CD4-positive, alpha-beta memory T cell (primary cell): ENCODE results near the gene MTERF1. TPM values are rescaled to one million over a fixed set of nuclear protein-coding genes. Genes with fewer than 3 reads are reported as not detected.
"Not testable (repeated sequence)": the region's sequence is repeated elsewhere in the genome, so short reads cannot be mapped to it uniquely, and the experiment has no call there.

Experiments used
- CTCF ChIA-PET: fragments of 350-600 bp; sonication (Branson Sonifier 250); formaldehyde crosslinking; loops from one replicate; lab custom pipeline; 2021; ENCODE audit warnings: inconsistent platforms; ENCODE audit not compliant: partially characterized antibody; lab: Charles Lee
- POLR2A ChIA-PET: fragments of 350-600 bp; sonication (Branson Sonifier 250); formaldehyde crosslinking; loops from one replicate; lab custom pipeline; 2021; ENCODE audit not compliant: partially characterized antibody; lab: Charles Lee
- DNase-seq, 5 donors: peaks; one replicate each; pipeline versions ENCODE4 v3.0.0 to v3.0.0-alpha.2; 2020 to 2022; ENCODE audit warnings: mixed read lengths in 1 of 5
- H3K27ac ChIP-seq: one replicate; pipeline ENCODE4 v1.7.0; 2013; ENCODE audit warnings: low read depth, low read length
- H3K27me3 ChIP-seq: 2 replicates; pipeline ENCODE4 v1.7.0; 2013; ENCODE audit warnings: mild to moderate bottlenecking, low read length, moderate library complexity; ENCODE audit not compliant: insufficient read depth
- H3K36me3 ChIP-seq: 2 replicates; pipeline ENCODE4 v1.7.0; 2013; ENCODE audit warnings: mild to moderate bottlenecking, low read length, moderate library complexity; ENCODE audit not compliant: insufficient read depth
- H3K4me1 ChIP-seq: 2 replicates; pipeline ENCODE4 v1.7.0; 2013; ENCODE audit warnings: mild to moderate bottlenecking, low read length, moderate library complexity; ENCODE audit not compliant: insufficient read depth
- H3K4me3 ChIP-seq, 2 donors: one replicate each; pipeline ENCODE4 v1.7.0; 2013; ENCODE audit warnings: low read length in 2 of 2, mild to moderate bottlenecking in 1 of 2
- H3K9me3 ChIP-seq, 2 donors: one replicate each; pipeline ENCODE4 v1.7.0; 2013; ENCODE audit warnings: low read length in 2 of 2, control low read depth in 1 of 2; ENCODE audit not compliant: control insufficient read depth in 1 of 2
- H3K27ac Mint-ChIP-seq, 7 donors: one replicate each; pipeline ENCODE4 v1.8.0; 2020 to 2021; ENCODE audit warnings: mixed read lengths in 7 of 7, mild to moderate bottlenecking in 6 of 7, inconsistent platforms in 3 of 7, moderate library complexity in 3 of 7
- H3K27me3 Mint-ChIP-seq, 2 donors: one replicate each; pipeline ENCODE4 v1.8.0; 2020 to 2021; ENCODE audit warnings: mixed read lengths in 2 of 2
- H3K36me3 Mint-ChIP-seq, 2 donors: one replicate each; pipeline ENCODE4 v1.8.0; 2020 to 2021; ENCODE audit warnings: mixed read lengths in 2 of 2, inconsistent platforms in 1 of 2, mild to moderate bottlenecking in 1 of 2
- H3K4me1 Mint-ChIP-seq, 4 donors: one replicate each; pipeline ENCODE4 v1.8.0; 2020 to 2021; ENCODE audit warnings: mixed read lengths in 4 of 4, mild to moderate bottlenecking in 1 of 4
- H3K4me3 Mint-ChIP-seq, 8 donors: one replicate each; pipeline ENCODE4 v1.8.0; 2020 to 2021; ENCODE audit warnings: mixed read lengths in 8 of 8, mild to moderate bottlenecking in 7 of 8, moderate library complexity in 6 of 8, inconsistent platforms in 3 of 8
- H3K9me3 Mint-ChIP-seq, 8 donors: one replicate each; pipeline ENCODE4 v1.8.0; 2020 to 2021; ENCODE audit warnings: mixed read lengths in 8 of 8, mild to moderate bottlenecking in 5 of 8, inconsistent platforms in 3 of 8, moderate library complexity in 1 of 8
- intact Hi-C: fragments of 100-400 bp; cut with micrococcal nuclease; formaldehyde crosslinking; loops from one replicate; pipeline ENCODE4 v1.15.1; 2023
- polyA plus RNA-seq, 2 donors: library from polyadenylated mRNA; unstranded; fragments of 300-500 nt; fragmentation: Illumina TruSeq; gene quantifications; one replicate each; pipeline ENCODE4 v1.2.3, GENCODE V29; 2021
- total RNA-seq, 2 experiments: library from RNA; stranded (reverse); gene quantifications; one replicate each; pipeline ENCODE4 v1.2.3, GENCODE V29; 2021

MTERF1 gene
- total and polyA plus RNA-seq, 4 experiments from 2014 or later = 6.6 to 32.4 (median 23.6) TPM

GRCh38 chr7:91894781-91895480 is 14.4 kb upstream of the MTERF1 start:
- H3K27ac ChIP-seq = no peak overlapping the region
- no peak for DNase-seq
- H3K4me1 ChIP-seq = no peaks in the 10 kb centered on the region
- intact Hi-C loops = no loop called here
- POLR2A ChIA-PET = no interaction called here
- Mint-ChIP-seq H3K27ac (no peak overlapping the region), H3K27me3 (peaks cover 6 to 11% of the 10 kb centered on the region in 2 donors), H3K9me3 (peaks cover 0 to 4% (median 0%) of the 10 kb centered on the region in 8 donors), H3K4me3 (no peak overlapping the region), H3K4me1 (no peaks in the 10 kb centered on the region), H3K36me3 (no peaks in the 10 kb centered on the region)
- H3K4me3 ChIP-seq = no peak overlapping the region
- CTCF ChIA-PET = interaction anchor here (1.9 kb wide), 1 partner anchor 14 kb away, joined by 8 read pairs; the partner anchor contains the start of gene MTERF1
- H3K9me3 ChIP-seq = no peaks in the 10 kb centered on the region
- H3K27me3 ChIP-seq = no peaks in the 10 kb centered on the region
- no peaks in the 10 kb centered on the region for H3K36me3 ChIP-seq

GRCh38 chr7:91893699-91894098 is 13.2 kb upstream of the MTERF1 start:
- H3K9me3 ChIP-seq, intact Hi-C loops, H3K9me3 Mint-ChIP-seq, H3K36me3 ChIP-seq, DNase-seq, H3K27ac ChIP-seq, H3K27ac Mint-ChIP-seq, H3K4me1 Mint-ChIP-seq, H3K4me3 Mint-ChIP-seq, H3K27me3 ChIP-seq, H3K36me3 Mint-ChIP-seq, H3K4me3 ChIP-seq, H3K4me1 ChIP-seq, POLR2A ChIA-PET: not testable (repeated sequence)
- H3K27me3 Mint-ChIP-seq = peaks cover 6 to 11% of the 10 kb centered on the region in 2 donors
- CTCF ChIA-PET = interaction anchor here (1.9 kb wide), 1 partner anchor 13 kb away, joined by 8 read pairs; the partner anchor contains the start of gene MTERF1

- H3K36me3 ChIP-seq = no peaks in the 10 kb centered on the region
- no peaks in the 10 kb centered on the region for H3K27me3 ChIP-seq
- Mint-ChIP-seq H3K4me3 (no peak overlapping the region), H3K27me3 (peaks cover 6 to 11% of the 10 kb centered on the region in 2 donors), H3K27ac (peak overlapping the region in 1 of 7 donors; percentile 81), H3K4me1 (no peaks in the 10 kb centered on the region), H3K36me3 (no peaks in the 10 kb centered on the region), H3K9me3 (peaks cover 0 to 8% (median 0%) of the 10 kb centered on the region in 8 donors)
- ChIA-PET CTCF (no interaction called here), POLR2A (interaction anchor here (1.5 kb wide), 1 partner anchor 12 kb away, joined by 4 read pairs; no protein-coding TSS in a partner anchor)
- no peak overlapping the region for H3K27ac ChIP-seq
- no peaks in the 10 kb centered on the region for H3K9me3 ChIP-seq
- intact Hi-C loops = no loop called here
- H3K4me1 ChIP-seq = no peaks in the 10 kb centered on the region
- H3K4me3 ChIP-seq = no peak overlapping the region
- no peak for DNase-seq
Measured at GRCh38 chr7:91892821-91893340, 12.4 kb upstream of the MTERF1 start.

- H3K4me1 ChIP-seq = no peaks in the 10 kb centered on the region
- intact Hi-C loops = no loop called here
- no peak for DNase-seq
- H3K36me3 ChIP-seq = no peaks in the 10 kb centered on the region
- no peak overlapping the region for H3K27ac ChIP-seq
- no peaks in the 10 kb centered on the region for H3K9me3 ChIP-seq
- Mint-ChIP-seq H3K9me3 (peaks cover 0 to 8% (median 0%) of the 10 kb centered on the region in 8 donors), H3K27ac (no peak overlapping the region), H3K36me3 (no peaks in the 10 kb centered on the region), H3K4me1 (no peaks in the 10 kb centered on the region), H3K4me3 (no peak overlapping the region), H3K27me3 (peaks cover 6 to 11% of the 10 kb centered on the region in 2 donors)
- no peak overlapping the region for H3K4me3 ChIP-seq
- H3K27me3 ChIP-seq = no peaks in the 10 kb centered on the region
- ChIA-PET CTCF (no interaction called here), POLR2A (interaction anchor here (1.5 kb wide), 1 partner anchor 11 kb away, joined by 4 read pairs; no protein-coding TSS in a partner anchor)
Measured at GRCh38 chr7:91892099-91892705, 11.7 kb upstream of the MTERF1 start.

GRCh38 chr7:91888271-91889175 is 8.0 kb upstream of the MTERF1 start:
- H3K9me3 Mint-ChIP-seq, H3K9me3 ChIP-seq, H3K4me3 ChIP-seq, DNase-seq, H3K36me3 ChIP-seq, H3K27ac ChIP-seq, H3K4me3 Mint-ChIP-seq, H3K36me3 Mint-ChIP-seq, H3K27ac Mint-ChIP-seq, H3K4me1 Mint-ChIP-seq, CTCF ChIA-PET, H3K27me3 ChIP-seq, H3K4me1 ChIP-seq, POLR2A ChIA-PET, H3K27me3 Mint-ChIP-seq: not testable (repeated sequence)
- intact Hi-C loops = loop anchor here (10.0 kb wide), 1 partner anchor 804 kb away; no protein-coding TSS in a partner anchor

- H3K27me3 ChIP-seq, H3K4me3 Mint-ChIP-seq, H3K27me3 Mint-ChIP-seq, POLR2A ChIA-PET, H3K4me1 Mint-ChIP-seq, H3K36me3 Mint-ChIP-seq, CTCF ChIA-PET, H3K4me1 ChIP-seq, DNase-seq, H3K4me3 ChIP-seq, H3K9me3 ChIP-seq, H3K27ac Mint-ChIP-seq, H3K9me3 Mint-ChIP-seq, H3K36me3 ChIP-seq, H3K27ac ChIP-seq: not testable (repeated sequence)
- intact Hi-C loops = loop anchor here (10.0 kb wide), 1 partner anchor 803 kb away; no protein-coding TSS in a partner anchor
Measured at GRCh38 chr7:91887336-91888213, 7.1 kb upstream of the MTERF1 start.
